AG10803 (cell line): ENCODE results near the gene IVD.

Experiments
- DNase-seq: peaks from one replicate; pipeline ENCODE4 v3.0.0; 2010; ENCODE audit warnings: low read depth
- H3K4me3 ChIP-seq: 2 replicates; pipeline ENCODE4 v1.5.1; 2011; ENCODE audit warnings: mild to moderate bottlenecking, low read length, control low read depth
- CTCF ChIP-seq: conservative IDR thresholded peaks from 2 replicates; pipeline ENCODE4 v1.5.1; 2011; ENCODE audit warnings: mild to moderate bottlenecking, low read length, control low read depth, inconsistent platforms

Gene IVD

GRCh38 chr15:40463279-40463678 is 57.7 kb downstream of the IVD start:
- H3K4me3 ChIP-seq, result no peak overlapping the region
- no peak for TF ChIP-seq CTCF
- DNase-seq, result no peak

DNA sequence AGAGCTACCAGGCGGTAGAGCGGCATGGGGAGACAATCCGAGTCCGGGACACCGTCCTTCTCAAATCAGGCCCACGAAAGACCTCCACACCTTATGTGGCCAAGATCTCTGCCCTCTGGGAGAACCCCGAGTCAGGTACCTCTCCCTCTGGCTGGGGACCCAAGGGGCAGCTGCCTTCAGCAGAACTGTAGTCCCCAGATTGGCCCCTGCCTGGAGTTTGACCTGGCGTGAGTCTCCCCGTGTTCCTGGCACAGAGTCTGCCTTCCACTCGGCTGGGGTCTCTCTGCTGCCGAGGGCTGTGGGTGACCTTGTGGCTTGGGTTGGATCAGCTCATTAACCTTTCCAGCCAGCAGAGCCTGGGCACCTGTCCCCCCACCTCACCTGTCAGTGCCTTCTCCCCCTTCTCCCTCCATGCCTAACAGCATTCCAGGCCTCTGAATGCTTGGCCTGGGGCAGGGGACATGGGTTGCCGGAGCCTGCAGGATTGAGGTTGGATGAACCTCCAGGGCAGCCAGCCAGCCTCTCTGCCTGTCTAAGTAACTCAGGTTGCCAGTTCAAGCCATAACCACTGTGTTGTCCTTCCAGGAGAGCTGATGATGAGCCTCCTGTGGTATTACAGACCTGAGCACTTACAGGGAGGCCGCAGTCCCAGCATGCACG is 58.4 kb downstream of the IVD start:
- H3K4me3 ChIP-seq, result no peak overlapping the region
- no peak for TF ChIP-seq CTCF
- DNase-seq, result no peak

DNA sequence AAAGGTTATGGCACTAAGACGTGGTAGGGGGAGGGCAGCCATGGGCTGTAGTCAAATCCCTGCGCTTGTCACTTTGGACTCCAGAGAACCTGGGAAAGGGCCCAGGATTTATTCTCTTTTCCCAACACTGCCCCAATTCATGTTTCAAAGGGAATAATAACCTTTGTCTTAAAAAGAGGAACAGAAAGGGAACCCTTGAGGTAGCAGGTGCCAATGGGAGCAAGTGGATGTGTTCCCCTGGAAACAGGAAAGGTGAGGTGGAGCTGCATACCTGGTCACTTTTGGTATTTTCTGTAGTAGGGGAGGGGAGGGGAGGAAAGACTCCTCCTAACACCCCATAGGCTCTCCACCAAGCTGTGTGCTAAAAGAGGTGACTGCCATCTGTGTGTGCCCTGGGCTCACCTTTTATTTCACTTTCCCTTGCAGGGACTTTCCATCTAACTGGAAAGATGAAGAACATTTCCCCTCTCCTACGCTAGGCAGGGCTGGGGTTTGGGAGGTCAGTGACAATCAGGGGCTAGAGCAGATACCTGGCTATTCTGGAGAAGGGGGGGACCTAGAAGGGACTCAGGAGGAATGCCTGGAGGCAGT is 59.1 kb downstream of the IVD start:
- H3K4me3 ChIP-seq, result no peak overlapping the region
- no peak for DNase-seq
- TF ChIP-seq CTCF, result no peak

GRCh38 chr15:40465939-40466338 is 60.3 kb downstream of the IVD start:
- no peak for TF ChIP-seq CTCF

GRCh38 chr15:40466426-40467260 is 61.0 kb downstream of the IVD start:
- no peak for TF ChIP-seq CTCF
- DNase-seq, result no peak
- no peak overlapping the region for H3K4me3 ChIP-seq

More at GRCh38 chr15:40465939-40466338, 60.3 kb downstream of the IVD start:
- DNase-seq, result no peak
- H3K4me3 ChIP-seq, result no peak overlapping the region

DNA sequence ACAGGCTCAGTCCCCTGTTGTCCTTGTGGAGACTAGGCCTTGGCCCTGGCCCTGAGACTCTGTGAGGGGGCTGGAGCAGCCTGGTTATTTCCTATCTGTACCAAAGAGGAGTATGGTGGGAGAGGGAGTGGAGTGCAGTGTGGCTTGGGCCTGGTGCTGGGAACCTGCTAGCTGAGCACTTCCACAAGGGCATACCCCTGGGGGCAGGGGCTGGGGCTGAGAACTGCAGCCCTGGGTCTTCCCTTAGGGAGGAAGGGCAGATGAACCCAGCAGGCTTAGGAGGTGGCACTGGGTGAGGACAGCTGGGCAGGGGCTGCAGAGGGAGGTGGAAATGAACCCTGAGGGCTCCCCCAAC is 61.6 kb downstream of the IVD start:
- no peak for DNase-seq
- H3K4me3 ChIP-seq, result no peak overlapping the region
- no peak for TF ChIP-seq CTCF
